A673 (cell line): ENCODE results near the gene TAGAP. TPM values are rescaled to one million over a fixed set of nuclear protein-coding genes. Genes with fewer than 3 reads are reported as not detected.
"Not testable (repeated sequence)": the region's sequence is repeated elsewhere in the genome, so short reads cannot be mapped to it uniquely, and the experiment has no call there.

ENCODE experiments used
- BruUV-seq: library from RNA; stranded (reverse); fragments of 400-500 nt; replicated peaks from 2 replicates; lab custom pipeline; 2021; lab: Mats Ljungman, UMichigan
- CTCF ChIA-PET: fragments of 300-600 bp; sonication (Branson Sonifier 250); formaldehyde crosslinking; loops from one replicate; lab custom pipeline; 2022; ENCODE audit warnings: antibody characterized with exemption; lab: Charles Lee
- POLR2A ChIA-PET: fragments of 300-600 bp; sonication (Branson Sonifier 250); formaldehyde crosslinking; loops from one replicate; lab custom pipeline; 2022; ENCODE audit warnings: antibody characterized with exemption; ENCODE audit not compliant: low non-redundant PET; lab: Charles Lee
- DNase-seq: peaks from one replicate; pipeline ENCODE4 v3.0.0-alpha.2; 2015; ENCODE audit warnings: low spot score
- H3K27ac ChIP-seq: fragments of 200-600 bp; sonication (generic); 2 replicates; pipeline ENCODE4 v1.5.1; 2016; ENCODE audit warnings: mixed run types, low read depth, mild to moderate bottlenecking, mixed read lengths, antibody characterized with exemption, low read length; ENCODE audit not compliant: poor library complexity, severe bottlenecking
- H3K27me3 ChIP-seq: fragments of 200-600 bp; sonication (generic); replicated peaks from 2 replicates; pipeline ENCODE4 v1.6.1; 2017; ENCODE audit warnings: mixed run types, low read depth, mild to moderate bottlenecking, mixed read lengths, antibody characterized with exemption, low read length; ENCODE audit not compliant: insufficient read depth, poor library complexity
- H3K36me3 ChIP-seq: fragments of 200-600 bp; sonication (generic); 2 replicates; pipeline ENCODE4 v1.6.1; 2016; ENCODE audit warnings: mixed run types, mild to moderate bottlenecking, mixed read lengths, antibody characterized with exemption, low read length; ENCODE audit not compliant: insufficient read depth, poor library complexity, severe bottlenecking
- H3K4me1 ChIP-seq: fragments of 200-600 bp; sonication (generic); 2 replicates; pipeline ENCODE4 v1.6.1; 2017; ENCODE audit warnings: mixed run types, mild to moderate bottlenecking, mixed read lengths, antibody characterized with exemption, low read length; ENCODE audit not compliant: insufficient read depth, poor library complexity, severe bottlenecking
- H3K4me3 ChIP-seq: fragments of 200-600 bp; sonication (generic); 2 replicates; pipeline ENCODE4 v1.5.1; 2016; ENCODE audit warnings: low read depth, mixed run types, mild to moderate bottlenecking, mixed read lengths, low read length; ENCODE audit not compliant: poor library complexity, severe bottlenecking
- H3K9me3 ChIP-seq: fragments of 200-600 bp; sonication (generic); 2 replicates; pipeline ENCODE4 v1.6.1; 2016; ENCODE audit warnings: mixed run types, low read depth, mild to moderate bottlenecking, mixed read lengths, antibody characterized with exemption, low read length; ENCODE audit not compliant: poor library complexity, severe bottlenecking
- EZH2 ChIP-seq: fragments of 200-600 bp; sonication (generic); IDR thresholded peaks from 2 replicates; pipeline ENCODE4 v1.6.1; 2017; ENCODE audit warnings: borderline replicate concordance, low read depth, mild to moderate bottlenecking, mixed read lengths, antibody characterized with exemption, low read length; ENCODE audit not compliant: poor library complexity, severe bottlenecking
- intact Hi-C: fragments of 100-400 bp; cut with micrococcal nuclease; formaldehyde crosslinking; loops from one replicate; pipeline ENCODE4 v1.10.0; 2022; ENCODE audit not compliant: unreplicated experiment
- total RNA-seq: library from RNA; stranded (reverse); gene quantifications from 2 replicates; pipeline ENCODE4 v1.2.3, GENCODE V29; 2021
- TF ChIP-seq, protein P1 (sequence below): fragments of 300-800, 200-600 bp; sonication (generic); conservative IDR thresholded peaks from 2 replicates; pipeline ENCODE4 v1.5.1; 2017; ENCODE audit warnings: low read depth, mild to moderate bottlenecking, antibody characterized with exemption, low read length, moderate library complexity, mixed read lengths

Gene TAGAP
- total RNA-seq, 1 experiment from 2014 or later: not detected

DNA sequence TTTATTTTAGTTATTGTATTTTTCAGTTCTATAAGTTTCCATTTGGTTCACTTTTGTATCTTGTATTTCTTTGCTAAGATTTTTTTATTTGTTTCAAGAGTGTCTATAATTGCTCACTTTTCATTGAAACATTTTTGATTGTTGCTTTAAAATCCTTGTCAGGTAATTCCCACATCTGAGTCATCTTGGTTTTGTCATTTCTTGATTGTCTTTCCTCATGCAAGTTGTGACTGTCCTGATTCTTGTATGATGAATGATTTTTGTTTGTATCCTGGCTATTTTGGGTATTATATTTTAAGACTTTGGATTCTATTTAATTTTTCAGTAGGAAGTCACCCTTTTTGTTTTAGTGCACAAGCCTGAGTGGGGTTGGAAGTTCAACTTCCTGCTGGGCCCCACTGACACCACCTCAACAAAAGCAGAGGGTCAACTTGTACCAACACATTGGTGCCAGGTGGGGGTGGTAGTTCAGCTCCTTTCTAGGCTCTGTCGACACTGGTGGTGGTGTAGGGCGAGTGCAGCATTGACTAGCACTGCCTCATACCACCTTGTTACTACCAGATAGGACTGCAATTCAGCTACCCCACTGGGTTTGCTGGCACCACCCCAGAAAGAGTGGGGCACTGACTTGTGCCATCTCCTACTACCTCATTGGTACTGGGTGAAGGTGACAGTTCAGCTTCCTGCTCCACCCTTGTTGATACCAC is 53.6 kb downstream of the TAGAP start:
- Histone ChIP-seq H3K4me1 (no peaks in the 10 kb centered on the region), H3K27me3 (no peaks in the 10 kb centered on the region), H3K27ac (no peak overlapping the region), H3K4me3 (no peak overlapping the region), H3K36me3 (no peaks in the 10 kb centered on the region), H3K9me3 (no peaks in the 10 kb centered on the region)
- BruUV-seq: no TSS peak
- no peak for DNase-seq
- intact Hi-C loops: no loop called here
- TF ChIP-seq, protein P1, sequence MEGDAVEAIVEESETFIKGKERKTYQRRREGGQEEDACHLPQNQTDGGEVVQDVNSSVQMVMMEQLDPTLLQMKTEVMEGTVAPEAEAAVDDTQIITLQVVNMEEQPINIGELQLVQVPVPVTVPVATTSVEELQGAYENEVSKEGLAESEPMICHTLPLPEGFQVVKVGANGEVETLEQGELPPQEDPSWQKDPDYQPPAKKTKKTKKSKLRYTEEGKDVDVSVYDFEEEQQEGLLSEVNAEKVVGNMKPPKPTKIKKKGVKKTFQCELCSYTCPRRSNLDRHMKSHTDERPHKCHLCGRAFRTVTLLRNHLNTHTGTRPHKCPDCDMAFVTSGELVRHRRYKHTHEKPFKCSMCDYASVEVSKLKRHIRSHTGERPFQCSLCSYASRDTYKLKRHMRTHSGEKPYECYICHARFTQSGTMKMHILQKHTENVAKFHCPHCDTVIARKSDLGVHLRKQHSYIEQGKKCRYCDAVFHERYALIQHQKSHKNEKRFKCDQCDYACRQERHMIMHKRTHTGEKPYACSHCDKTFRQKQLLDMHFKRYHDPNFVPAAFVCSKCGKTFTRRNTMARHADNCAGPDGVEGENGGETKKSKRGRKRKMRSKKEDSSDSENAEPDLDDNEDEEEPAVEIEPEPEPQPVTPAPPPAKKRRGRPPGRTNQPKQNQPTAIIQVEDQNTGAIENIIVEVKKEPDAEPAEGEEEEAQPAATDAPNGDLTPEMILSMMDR: no peak
- no peak for TF ChIP-seq EZH2
- POLR2A ChIA-PET: no interaction called here
- CTCF ChIA-PET: no interaction called here

DNA sequence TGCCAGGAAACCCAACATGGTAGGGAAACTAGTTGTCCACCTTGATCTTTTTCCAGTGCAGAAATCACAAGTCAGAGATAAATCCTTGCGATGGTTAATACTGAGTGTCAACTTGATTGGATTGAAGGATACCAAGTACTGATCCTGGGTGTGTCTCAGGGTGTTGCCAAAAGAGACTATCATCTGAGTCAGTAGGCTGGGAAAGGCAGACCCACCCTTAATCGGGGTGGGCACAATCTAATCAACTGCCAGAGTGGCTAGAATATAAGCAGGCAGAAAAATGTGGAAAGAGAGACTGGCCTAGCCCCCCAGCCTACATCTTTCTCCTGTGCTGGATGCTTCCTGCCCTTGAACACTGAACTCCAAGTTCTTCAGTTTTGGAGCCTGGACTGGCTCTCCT is 55.1 kb downstream of the TAGAP start:
- H3K27ac ChIP-seq, CTCF ChIA-PET, H3K27me3 ChIP-seq, POLR2A ChIA-PET, intact Hi-C loops, H3K36me3 ChIP-seq, H3K9me3 ChIP-seq, H3K4me1 ChIP-seq, DNase-seq, BruUV-seq, H3K4me3 ChIP-seq: not testable (repeated sequence)

DNA sequence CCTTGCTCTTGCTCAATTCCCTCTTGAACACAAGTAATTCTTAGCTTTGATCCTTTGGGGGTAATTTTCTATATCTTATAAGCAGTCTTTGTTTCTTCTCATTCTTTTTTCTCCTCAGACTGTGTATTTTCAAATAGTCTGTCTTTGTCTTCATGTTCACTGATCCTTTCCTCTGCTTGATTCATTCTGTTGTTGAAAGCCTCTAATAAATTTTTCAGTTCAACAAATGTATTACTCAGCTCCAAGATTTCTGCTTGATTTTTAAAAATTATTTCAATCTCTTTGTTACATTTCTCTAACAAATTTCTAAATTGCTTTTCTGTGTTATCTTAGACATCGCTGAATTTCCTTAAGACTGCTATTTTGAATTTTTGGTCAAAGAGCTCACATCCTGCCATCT is 56.3 kb downstream of the TAGAP start:
- Histone ChIP-seq H3K36me3 (no peaks in the 10 kb centered on the region), H3K27me3 (no peaks in the 10 kb centered on the region), H3K27ac (no peak overlapping the region), H3K4me3 (no peak overlapping the region), H3K4me1 (no peaks in the 10 kb centered on the region), H3K9me3 (no peaks in the 10 kb centered on the region)
- no peak for DNase-seq
- no TSS peak for BruUV-seq
- POLR2A ChIA-PET: no interaction called here
- intact Hi-C loops: no loop called here
- CTCF ChIA-PET: no interaction called here
- TF ChIP-seq, protein P1: no peak
- TF ChIP-seq EZH2: no peak

DNA sequence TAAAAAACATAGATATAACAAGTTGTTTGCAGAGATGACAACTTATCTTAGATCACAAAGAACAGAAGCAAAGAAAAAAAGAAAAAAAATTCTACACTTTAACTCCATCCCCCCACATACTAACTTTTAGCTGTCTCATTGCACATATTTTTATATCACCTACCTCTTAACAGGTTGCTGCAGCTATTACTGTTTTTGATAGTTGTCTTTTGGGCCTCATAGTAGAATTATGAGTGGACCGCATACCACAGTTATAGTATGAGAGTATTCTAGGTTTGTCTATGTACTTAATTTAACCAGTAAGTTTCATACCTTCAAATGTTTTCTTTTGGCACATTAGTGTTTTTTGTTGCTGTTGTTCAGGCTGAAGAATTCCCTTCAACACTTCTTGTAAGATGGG is 57.1 kb downstream of the TAGAP start:
- DNase-seq: no peak
- BruUV-seq: no TSS peak
- no peaks in the 10 kb centered on the region for H3K27me3 ChIP-seq
- H3K27ac ChIP-seq: no peak overlapping the region
- no peaks in the 10 kb centered on the region for H3K36me3 ChIP-seq
- no peaks in the 10 kb centered on the region for H3K9me3 ChIP-seq
- POLR2A ChIA-PET: no interaction called here
- no peaks in the 10 kb centered on the region for H3K4me1 ChIP-seq
- no peak overlapping the region for H3K4me3 ChIP-seq
- CTCF ChIA-PET: no interaction called here
- intact Hi-C loops: no loop called here
- TF ChIP-seq, protein P1: no peak
- TF ChIP-seq EZH2: no peak
